Measurements from ENCODE around the gene PRR22. TPM values are rescaled to one million over a fixed set of nuclear protein-coding genes. Genes with fewer than 3 reads are reported as not detected.

The PRR22 gene
- total and polyA plus RNA-seq, 2 donors (not counting 3 experiments of a cell fraction or from before 2014, with no cell fraction given): 1.4 to 3.4 TPM

DNA sequence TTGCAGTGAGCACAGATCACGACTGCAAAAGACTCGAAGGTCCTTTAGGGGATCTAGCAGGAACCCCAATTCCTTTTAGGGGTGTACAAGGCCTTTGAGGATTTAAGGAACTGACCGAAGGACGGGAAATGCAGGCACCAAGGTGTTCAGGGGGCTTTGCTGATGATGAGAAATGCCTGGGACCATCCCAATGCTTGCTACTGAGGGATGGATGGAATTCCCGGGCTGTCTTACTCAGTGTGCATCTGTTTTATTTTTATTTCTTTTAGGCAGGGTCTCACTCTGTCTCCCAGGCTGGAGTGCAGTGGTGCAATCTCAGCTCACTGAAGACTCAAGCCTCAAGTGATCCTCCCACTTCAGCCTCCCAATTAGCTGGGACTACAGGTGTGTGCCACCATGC is 11.3 kb downstream of the PRR22 start:
- Histone ChIP-seq H4K20me1 (replicated peaks; ENCODE audit: control insufficient read depth, extremely low read depth, insufficient read depth, low read length) (no peaks in the 10 kb centered on the region), H3K79me2 (ENCODE audit: control insufficient read depth, insufficient read depth, low read length) (no peaks in the 10 kb centered on the region), H2AFZ (ENCODE audit: low read depth, low read length) (no peak overlapping the region), H3K9ac (replicated peaks; ENCODE audit: extremely low read depth, insufficient read depth, low read length) (no peak overlapping the region), H3K9me1 (replicated peaks; ENCODE audit: control insufficient read depth, extremely low read depth, insufficient read depth, low read length) (no peaks in the 10 kb centered on the region), H3K4me2 (ENCODE audit: insufficient read depth, low read length) (no peak overlapping the region), H3K27ac (ENCODE audit: insufficient read depth, low read depth, low read length) (no peak overlapping the region), H3K36me3 (ENCODE audit: control insufficient read depth in 2 of 2, extremely low read depth in 1 of 2, insufficient read depth in 2 of 2, low read length in 2 of 2) (no peaks in the 10 kb centered on the region), H3K27me3 (ENCODE audit: control insufficient read depth in 2 of 2, insufficient read depth in 2 of 2, low read length in 2 of 2) (no peaks in the 10 kb centered on the region), H3K9me3 (replicated peaks; ENCODE audit: control insufficient read depth, insufficient read depth, low read length) (no peaks in the 10 kb centered on the region), H3K4me1 (ENCODE audit: control insufficient read depth, extremely low read depth, insufficient read depth, low read length) (no peaks in the 10 kb centered on the region), H3K4me3 (replicated peaks in 1 of 3; ENCODE audit: insufficient read depth in 1 of 3, low read depth in 1 of 3, low read length in 3 of 3) (no peak overlapping the region)
- POLR2A ChIA-PET: no interaction called here
- BruUV-seq (replicated peaks): no TSS peak
- DNase-seq (ENCODE audit: low read depth, low spot score) (no peak), FAIRE-seq (no peak)
- CTCF ChIA-PET: interaction anchor here (0.5 to 2.2 kb wide), 2 partner anchors 20 to 249 kb away, joined by 3 to 6 read pairs; no protein-coding TSS in a partner anchor
- dilution Hi-C loops (cut with MboI; ENCODE audit: extremely low pct_ligation_motif_present, low sequenced_read_pairs): no loop called here
- TF ChIP-seq CTCF (IDR thresholded peaks at IDR 0.05; ENCODE audit: extremely low read depth in 1 of 2, insufficient read depth in 1 of 2, low read depth in 1 of 2, low read length in 2 of 2) (no peak), POLR2AphosphoS5 (IDR thresholded peaks at IDR 0.05; ENCODE audit: insufficient read depth, low read depth, low read length) (no peak), MYC (IDR thresholded peaks at IDR 0.05; ENCODE audit: low read depth, low read length) (no peak), FOS (IDR thresholded peaks at IDR 0.05; ENCODE audit: borderline replicate concordance, insufficient read depth, low read length) (no peak), JUN (IDR thresholded peaks at IDR 0.05; ENCODE audit: borderline replicate concordance, insufficient read depth, insufficient read length, low read depth) (no peak), POLR2A (IDR thresholded peaks at IDR 0.05; ENCODE audit: low read depth, low read length) (no peak), GATA2 (IDR thresholded peaks at IDR 0.05; ENCODE audit: insufficient read depth, insufficient read length, low read depth, low read length) (no peak), EZH2 (IDR thresholded peaks at IDR 0.05; ENCODE audit: borderline replicate concordance, low read depth, low read length, severe bottlenecking) (no peak)
- TF ChIP-seq, protein P1, sequence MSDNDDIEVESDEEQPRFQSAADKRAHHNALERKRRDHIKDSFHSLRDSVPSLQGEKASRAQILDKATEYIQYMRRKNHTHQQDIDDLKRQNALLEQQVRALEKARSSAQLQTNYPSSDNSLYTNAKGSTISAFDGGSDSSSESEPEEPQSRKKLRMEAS (IDR thresholded peaks at IDR 0.05; ENCODE audit: insufficient read depth, insufficient read length): no peak
- intact Hi-C loops (cut with micrococcal nuclease): loop anchor here (1.0 kb wide), 1 partner anchor 21 kb away; no protein-coding TSS in a partner anchor

Measured in endothelial cell of umbilical vein (primary cell).